Activated CD8-positive, alpha-beta memory T cell treated with anti-CD3 and anti-CD28 coated beads, Interleukin-2, amount 50 U/mL, for 4 hours (primary cell): ENCODE data around the gene TMEM121B.

Experiments used
- DNase-seq: peaks from one replicate; pipeline ENCODE4 v3.0.0-alpha.2; 2020

TMEM121B gene

GRCh38 chr22:17109113-17109865 is 11.9 kb downstream of the TMEM121B start:
- DNase-seq: no peak

DNA sequence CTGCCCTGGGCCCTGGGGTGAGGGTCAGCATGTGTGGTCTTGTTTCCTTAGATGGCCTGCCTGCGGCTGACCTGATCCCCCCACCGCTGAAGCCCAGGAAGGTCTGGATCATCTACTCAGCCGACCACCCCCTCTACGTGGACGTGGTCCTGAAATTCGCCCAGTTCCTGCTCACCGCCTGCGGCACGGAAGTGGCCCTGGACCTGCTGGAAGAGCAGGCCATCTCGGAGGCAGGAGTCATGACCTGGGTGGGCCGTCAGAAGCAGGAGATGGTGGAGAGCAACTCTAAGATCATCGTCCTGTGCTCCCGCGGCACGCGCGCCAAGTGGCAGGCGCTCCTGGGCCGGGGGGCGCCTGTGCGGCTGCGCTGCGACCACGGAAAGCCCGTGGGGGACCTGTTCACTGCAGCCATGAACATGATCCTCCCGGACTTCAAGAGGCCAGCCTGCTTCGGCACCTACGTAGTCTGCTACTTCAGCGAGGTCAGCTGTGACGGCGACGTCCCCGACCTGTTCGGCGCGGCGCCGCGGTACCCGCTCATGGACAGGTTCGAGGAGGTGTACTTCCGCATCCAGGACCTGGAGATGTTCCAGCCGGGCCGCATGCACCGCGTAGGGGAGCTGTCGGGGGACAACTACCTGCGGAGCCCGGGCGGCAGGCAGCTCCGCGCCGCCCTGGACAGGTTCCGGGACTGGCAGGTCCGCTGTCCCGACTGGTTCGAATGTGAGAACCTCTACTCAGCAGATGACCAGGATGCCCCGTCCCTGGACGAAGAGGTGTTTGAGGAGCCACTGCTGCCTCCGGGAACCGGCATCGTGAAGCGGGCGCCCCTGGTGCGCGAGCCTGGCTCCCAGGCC is 12.7 kb downstream of the TMEM121B start:
- no peak for DNase-seq

GRCh38 chr22:17107547-17107810 is 13.7 kb downstream of the TMEM121B start:
- DNase-seq: no peak

- DNase-seq: peak; percentile 38
Measured at GRCh38 chr22:17106785-17107546, 14.2 kb downstream of the TMEM121B start.

DNA sequence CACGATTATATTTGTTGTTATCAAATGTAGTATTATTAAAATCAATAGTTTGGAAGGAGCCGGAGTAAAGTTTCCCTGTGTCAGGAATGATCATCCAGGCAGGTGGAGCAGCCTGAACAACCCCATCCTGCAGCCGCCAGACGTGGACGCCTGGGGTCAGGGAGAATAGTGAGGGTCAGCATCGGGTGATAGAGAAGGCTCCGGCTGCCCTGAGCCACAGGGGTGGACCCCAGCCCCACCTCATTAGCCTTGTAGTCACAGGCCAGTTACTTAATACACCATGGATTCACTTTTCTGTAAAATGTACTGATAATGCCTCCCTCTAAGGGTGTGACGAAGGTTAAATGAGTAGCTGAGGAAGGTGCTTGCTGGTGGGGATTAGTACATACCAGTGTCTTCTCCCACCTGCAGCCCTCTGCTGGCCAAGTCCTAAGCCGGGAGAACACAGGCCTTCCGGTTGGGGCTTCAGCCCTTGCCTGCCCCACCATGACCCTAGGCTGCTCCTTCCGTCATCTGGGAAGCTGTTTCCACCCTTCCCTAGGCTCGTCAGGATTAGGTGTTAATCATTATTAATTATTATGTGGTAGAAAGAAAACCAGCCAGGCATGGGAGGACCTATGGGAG is 14.9 kb downstream of the TMEM121B start:
- DNase-seq: no peak

- DNase-seq: no peak
Measured at GRCh38 chr22:17105143-17106129, 15.7 kb downstream of the TMEM121B start.

- no peak for DNase-seq
Measured at GRCh38 chr22:17104336-17104935, 16.7 kb downstream of the TMEM121B start.

DNA sequence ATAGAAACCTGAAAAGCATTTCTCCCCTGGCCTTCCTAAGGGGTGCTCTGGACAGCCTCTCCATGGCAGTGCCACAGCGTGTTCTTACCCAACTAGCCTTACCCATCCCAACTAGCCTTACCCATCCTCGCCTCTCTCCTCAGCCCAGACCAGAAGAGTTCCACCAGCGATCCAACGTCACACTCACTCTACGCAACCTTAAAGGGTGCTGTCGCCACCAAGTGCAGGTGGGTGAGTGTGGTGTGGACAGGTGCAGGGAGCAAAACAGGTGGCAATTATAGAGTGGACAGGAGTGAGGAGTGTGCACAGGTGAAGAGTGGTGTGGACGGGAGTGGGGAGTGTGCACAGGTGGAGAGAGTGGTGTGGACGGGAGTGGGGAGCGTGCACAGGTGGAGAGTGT is 17.8 kb downstream of the TMEM121B start:
- no peak for DNase-seq

GRCh38 chr22:17102297-17102667 is 18.9 kb downstream of the TMEM121B start:
- no peak for DNase-seq

- no peak for DNase-seq
Measured at GRCh38 chr22:17101475-17102296, 19.5 kb downstream of the TMEM121B start.

DNA sequence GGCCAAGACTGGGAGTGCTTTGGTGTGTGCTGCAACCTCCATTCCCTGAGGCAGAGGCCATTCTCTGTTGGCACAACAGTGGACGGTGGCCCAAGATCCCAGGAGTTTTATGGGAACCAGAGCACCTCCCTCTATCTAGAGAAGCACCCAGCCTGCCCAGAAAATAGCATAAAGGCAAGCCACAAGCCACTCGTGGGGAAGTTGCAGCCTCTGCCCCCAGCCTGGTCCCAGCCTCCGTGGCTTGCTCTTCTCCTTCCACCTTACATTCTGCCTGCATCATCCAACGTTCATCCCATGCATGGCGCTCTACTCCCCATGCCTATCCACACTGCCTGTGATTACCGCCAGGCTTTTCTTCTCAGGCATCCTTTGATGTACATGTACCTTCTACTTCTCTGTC is 20.5 kb downstream of the TMEM121B start:
- DNase-seq: no peak

DNA sequence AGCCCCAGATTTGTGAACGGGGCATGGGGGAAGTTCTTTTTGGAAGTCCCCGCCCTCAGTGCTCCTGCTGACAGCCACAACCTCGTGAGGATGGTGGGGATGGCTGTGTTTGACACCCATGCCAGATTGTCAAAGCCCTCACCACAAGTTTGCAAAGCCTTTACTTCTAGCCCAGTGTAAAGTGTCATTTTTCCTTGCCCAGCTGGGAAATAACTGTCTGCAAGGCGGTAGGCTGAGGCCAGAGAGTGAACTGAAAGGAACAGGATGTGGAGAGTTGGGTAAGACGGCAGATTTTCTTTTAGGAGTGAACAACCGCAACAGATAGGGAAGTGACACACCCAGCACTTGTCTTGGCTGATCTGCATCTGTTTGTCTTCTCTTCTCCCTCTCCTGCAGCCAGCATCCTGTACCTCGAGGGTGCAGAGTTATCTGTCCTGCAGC is 22.8 kb downstream of the TMEM121B start:
- no peak for DNase-seq

DNA sequence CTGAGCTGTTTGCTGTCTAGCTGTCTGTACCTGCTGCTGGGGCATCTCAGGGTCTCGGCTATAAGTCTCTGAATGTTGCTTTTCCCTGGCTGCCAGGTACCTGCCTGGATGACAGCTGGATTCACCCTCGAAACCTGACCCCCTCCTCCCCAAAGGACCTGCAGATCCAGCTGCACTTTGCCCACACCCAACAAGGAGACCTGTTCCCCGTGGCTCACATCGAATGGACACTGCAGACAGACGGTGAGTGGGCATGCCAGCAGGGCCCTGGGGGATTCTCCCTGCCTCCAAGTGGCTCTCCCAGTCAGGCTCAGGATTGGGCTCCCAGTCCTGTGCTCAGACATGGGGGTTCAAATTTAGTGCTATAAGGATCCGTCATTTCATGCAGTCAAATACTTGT is 23.5 kb downstream of the TMEM121B start:
- no peak for DNase-seq

- DNase-seq: no peak
Measured at GRCh38 chr22:17097062-17097461, 24.1 kb downstream of the TMEM121B start.

DNA sequence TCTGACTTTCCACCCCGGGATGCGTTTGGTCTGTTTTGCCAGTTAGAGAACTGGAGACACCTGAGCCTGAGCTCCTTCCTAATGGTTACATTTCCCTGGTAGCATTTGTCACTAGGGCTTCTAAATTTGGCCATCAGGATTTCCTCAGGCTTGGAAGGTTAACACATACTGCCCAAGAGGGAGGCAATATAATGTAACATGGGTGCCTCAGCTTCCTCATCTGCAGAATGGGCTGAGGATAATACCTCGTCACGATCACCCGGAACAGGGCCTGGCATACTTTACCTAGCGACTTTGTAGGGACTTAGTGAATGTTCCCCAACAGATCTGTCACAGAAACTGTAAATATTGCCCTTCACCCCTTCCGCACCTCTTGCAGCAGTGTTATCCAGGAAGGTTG is 25.1 kb downstream of the TMEM121B start:
- DNase-seq: no peak

DNA sequence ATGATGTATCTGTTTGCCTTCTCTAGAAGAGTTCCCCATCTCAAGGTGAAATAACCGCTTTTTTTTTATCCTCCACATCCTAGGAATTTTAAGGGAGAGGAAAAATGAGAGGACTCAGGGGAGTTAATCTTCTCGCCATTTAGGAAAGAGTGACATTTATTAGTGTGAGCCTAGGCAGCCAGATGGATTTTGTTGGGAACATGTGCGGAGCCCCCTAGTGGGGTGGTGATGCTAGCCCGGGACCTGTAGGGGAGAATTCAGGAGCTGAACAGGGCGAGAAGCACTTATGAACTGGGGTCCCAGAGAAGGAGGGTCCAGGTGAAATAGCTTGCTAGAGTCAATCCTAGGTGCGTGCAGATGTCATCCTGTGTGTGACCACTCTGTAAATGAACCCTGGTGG is 25.6 kb downstream of the TMEM121B start:
- no peak for DNase-seq

DNA sequence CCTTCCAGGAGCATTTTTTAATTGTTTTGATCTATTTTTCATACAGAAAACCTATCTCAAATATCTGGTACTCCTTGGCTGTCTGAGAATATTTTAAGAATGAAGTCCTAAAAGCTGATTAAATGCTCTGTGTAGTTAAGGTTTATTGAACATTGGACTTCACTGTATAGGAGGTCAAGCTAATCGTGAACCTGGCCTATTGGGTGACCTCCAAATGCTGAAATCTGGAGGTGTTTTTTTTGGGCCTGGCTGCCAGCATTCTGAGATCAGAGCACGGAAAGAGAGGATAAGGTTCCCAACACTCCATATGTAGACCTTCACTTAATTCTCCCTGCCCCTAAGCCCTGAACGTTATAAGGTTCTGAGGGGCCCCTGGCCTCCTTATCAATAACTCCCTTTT is 28.1 kb downstream of the TMEM121B start:
- no peak for DNase-seq

DNA sequence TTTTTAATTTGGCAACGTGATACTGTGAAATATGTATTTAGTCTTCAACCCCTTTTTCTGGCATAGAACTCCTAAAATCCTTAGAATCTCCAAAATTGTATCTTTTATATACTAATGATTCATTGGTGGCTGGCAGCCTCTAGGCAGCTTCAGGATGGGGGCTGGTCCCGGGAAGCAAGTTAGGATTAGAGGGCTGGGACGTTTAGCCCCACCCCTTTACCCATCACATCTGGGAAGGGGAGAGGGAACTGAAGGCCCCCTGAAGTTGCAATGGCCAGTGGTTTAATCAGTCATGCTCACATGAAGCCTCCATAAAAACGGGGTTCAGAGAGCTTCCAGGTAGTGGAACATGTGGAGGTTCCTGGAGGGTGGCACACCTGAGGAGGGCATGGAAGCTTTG is 29.3 kb downstream of the TMEM121B start:
- DNase-seq: no peak

DNA sequence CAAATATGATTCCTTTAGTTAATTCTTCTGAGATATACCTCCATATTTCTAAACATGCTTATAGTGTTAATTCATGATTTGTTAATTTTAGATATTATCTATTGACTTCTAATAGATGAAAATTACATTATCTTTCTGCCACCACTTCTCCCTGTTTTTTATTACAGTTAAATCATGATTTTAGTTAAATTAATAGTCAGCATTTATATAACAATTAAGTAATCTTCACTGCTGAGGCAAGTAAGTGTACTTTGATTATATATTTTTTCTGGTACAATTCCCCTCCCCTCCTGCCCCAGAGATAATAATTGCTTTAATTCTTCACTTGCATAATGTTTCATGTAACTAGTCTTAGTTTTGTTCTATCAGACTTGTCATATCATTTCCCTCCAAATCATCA is 30.6 kb downstream of the TMEM121B start:
- no peak for DNase-seq

DNA sequence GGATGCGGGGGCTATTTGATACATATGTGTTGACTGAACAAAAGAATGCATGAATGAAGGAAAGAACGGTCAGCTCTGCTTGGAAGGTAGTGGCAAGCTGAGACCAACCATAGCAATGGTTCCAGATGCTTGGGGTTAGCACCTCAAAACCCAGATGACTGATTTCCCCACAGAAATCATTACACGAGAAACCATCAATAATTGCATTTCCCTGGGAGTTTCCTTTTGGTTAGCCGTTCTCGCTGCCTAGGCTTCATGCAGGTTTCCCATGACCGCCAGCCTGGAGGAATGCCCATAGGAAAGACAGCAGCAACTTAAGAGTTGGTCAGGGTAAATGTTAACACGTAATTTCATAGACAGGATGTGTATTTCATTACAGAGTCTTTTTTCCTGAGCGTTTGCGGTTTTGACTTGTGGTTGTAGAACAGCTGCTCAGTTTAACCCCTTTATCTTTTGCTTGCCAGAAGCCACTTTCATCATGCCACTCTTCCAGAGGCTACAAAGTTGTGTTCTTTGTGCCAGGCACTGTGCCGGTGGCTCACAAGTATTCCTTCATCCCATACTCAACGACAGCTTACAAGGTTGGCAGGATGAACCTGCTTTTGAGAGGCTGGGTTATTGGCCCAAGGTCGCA is 33.5 kb downstream of the TMEM121B start:
- DNase-seq: peak; percentile 35
